IMR-90 (cell line): ENCODE measurements around the gene FTCDNL1. TPM values are rescaled to one million over a fixed set of nuclear protein-coding genes. Genes with fewer than 3 reads are reported as not detected.

Source experiments
- ATAC-seq: fragments of 200-7000 bp; cut with Tn5 transposase; 2 replicates; pipeline ENCODE4 v1.9.1; 2020; ENCODE audit warnings: low read depth, mild to moderate bottlenecking, moderate library complexity
- BruUV-seq: library from RNA; stranded (reverse); fragments of 400-500 nt; replicated peaks from 2 replicates; lab custom pipeline; 2021; lab: Mats Ljungman, UMichigan
- CTCF ChIA-PET: fragments of 300-600 bp; formaldehyde crosslinking; extraction: SDS; loops from one replicate; lab custom pipeline; 2021; ENCODE audit warnings: antibody characterized with exemption; lab: Yijun Ruan, JAX
- POLR2A ChIA-PET: fragments of 300-600 bp; sonication (Branson Sonifier 250); formaldehyde crosslinking; loops from one replicate; lab custom pipeline; 2022; ENCODE audit warnings: antibody characterized with exemption; ENCODE audit not compliant: unreplicated experiment; lab: Charles Lee
- DNase-seq: peaks from one replicate; pipeline ENCODE4 v3.0.0; 2013
- H2AFZ ChIP-seq: replicated peaks from 2 replicates; pipeline ENCODE3; 2013; ENCODE audit warnings: low read length, mild to moderate bottlenecking; ENCODE audit not compliant: poor library complexity
- H2AK5ac ChIP-seq: 2 replicates; pipeline ENCODE4 v1.6.1; 2013; ENCODE audit warnings: low read depth, low read length, inconsistent platforms
- H2AK9ac ChIP-seq: replicated peaks from 2 replicates; pipeline ENCODE3; 2013; ENCODE audit warnings: mild to moderate bottlenecking, low read depth, low read length, moderate library complexity; ENCODE audit not compliant: poor library complexity
- H2BK120ac ChIP-seq: 2 replicates; pipeline ENCODE4 v1.6.1; 2013; ENCODE audit warnings: low read depth, low read length, inconsistent platforms
- H2BK15ac ChIP-seq: 3 replicates; pipeline ENCODE4 v1.6.1; 2013; ENCODE audit warnings: low read depth, low read length, inconsistent platforms
- H2BK20ac ChIP-seq: 2 replicates; pipeline ENCODE4 v1.6.1; 2013; ENCODE audit warnings: low read depth, mild to moderate bottlenecking, inconsistent platforms, low read length, moderate library complexity
- H2BK5ac ChIP-seq: 2 replicates; pipeline ENCODE4 v1.6.1; 2013; ENCODE audit warnings: mild to moderate bottlenecking, low read depth, low read length, inconsistent platforms; ENCODE audit not compliant: poor library complexity, severe bottlenecking
- H3K14ac ChIP-seq: replicated peaks from 2 replicates; pipeline ENCODE4 v1.6.1; 2013; ENCODE audit warnings: low read depth, low read length, inconsistent platforms
- H3K18ac ChIP-seq: 2 replicates; pipeline ENCODE4 v1.6.1; 2013; ENCODE audit warnings: low read depth, low read length, control low read depth
- H3K23ac ChIP-seq: 2 replicates; pipeline ENCODE4 v1.6.1; 2013; ENCODE audit warnings: low read depth, low read length, inconsistent platforms
- H3K27ac ChIP-seq: 2 replicates; pipeline ENCODE4 v1.5.1; 2013; ENCODE audit warnings: mild to moderate bottlenecking, control low read depth, low read length; ENCODE audit not compliant: insufficient read depth
- H3K27me3 ChIP-seq: 2 replicates; pipeline ENCODE4 v1.6.1; 2013; ENCODE audit warnings: low read length; ENCODE audit not compliant: control insufficient read depth, insufficient read depth
- H3K36me3 ChIP-seq: 2 replicates; pipeline ENCODE4 v1.6.1; 2013; ENCODE audit warnings: low read length, mixed read lengths; ENCODE audit not compliant: control insufficient read depth, insufficient read depth
- H3K4ac ChIP-seq: 2 replicates; pipeline ENCODE4 v1.6.1; 2013; ENCODE audit warnings: low read depth, low read length, inconsistent platforms
- H3K4me1 ChIP-seq: 2 replicates; pipeline ENCODE4 v1.6.1; 2013; ENCODE audit warnings: low read length, mixed read lengths; ENCODE audit not compliant: control insufficient read depth, insufficient read depth
- H3K4me2 ChIP-seq: 2 replicates; pipeline ENCODE4 v1.6.1; 2013; ENCODE audit warnings: low read depth, mild to moderate bottlenecking, control low read depth, low read length, moderate library complexity
- H3K4me3 ChIP-seq: 2 replicates; pipeline ENCODE4 v1.5.1; 2013; ENCODE audit warnings: low read depth, mild to moderate bottlenecking, control low read depth, low read length, moderate library complexity; ENCODE audit not compliant: insufficient read depth
- H3K56ac ChIP-seq: 2 replicates; pipeline ENCODE4 v1.6.1; 2013; ENCODE audit warnings: low read length, inconsistent platforms; ENCODE audit not compliant: insufficient read depth; ENCODE audit errors: extremely low read depth
- H3K79me1 ChIP-seq, 2 experiments: 2 replicates each; pipeline ENCODE4 v1.6.1; 2013; ENCODE audit warnings: low read length in 2 of 2, inconsistent platforms in 1 of 2, low read depth in 1 of 2
- H3K9ac ChIP-seq: 2 replicates; pipeline ENCODE4 v1.6.1; 2013; ENCODE audit warnings: low read depth, low read length, control low read depth
- H3K9me1 ChIP-seq: 2 replicates; pipeline ENCODE4 v1.6.1; 2013; ENCODE audit warnings: low read length, inconsistent platforms; ENCODE audit not compliant: insufficient read depth
- H3K9me3 ChIP-seq: 2 replicates; pipeline ENCODE4 v1.6.1; 2013; ENCODE audit warnings: low read length; ENCODE audit not compliant: control insufficient read depth, insufficient read depth
- H4K20me1 ChIP-seq: 2 replicates; pipeline ENCODE4 v1.6.1; 2013; ENCODE audit warnings: low read length, inconsistent platforms; ENCODE audit not compliant: insufficient read depth
- H4K5ac ChIP-seq: 2 replicates; pipeline ENCODE4 v1.6.1; 2013; ENCODE audit warnings: mild to moderate bottlenecking, low read depth, low read length, control low read depth
- H4K8ac ChIP-seq, 2 experiments: 2 replicates each; pipeline ENCODE4 v1.6.1; 2013; ENCODE audit warnings: low read depth in 2 of 2, low read length in 2 of 2, control low read depth in 1 of 2, inconsistent platforms in 1 of 2
- H4K91ac ChIP-seq: 2 replicates; pipeline ENCODE4 v1.6.1; 2013; ENCODE audit warnings: low read depth, low read length, inconsistent platforms; ENCODE audit not compliant: insufficient read depth
- BHLHE40 ChIP-seq: fragments of 150-350 bp; IDR thresholded peaks from 2 replicates; pipeline ENCODE4 v1.6.1; 2016; ENCODE audit warnings: mild to moderate bottlenecking, low read depth, low read length
- CEBPB ChIP-seq: IDR thresholded peaks from 2 replicates; pipeline ENCODE4 v1.6.1; 2012; ENCODE audit warnings: low read depth, low read length, improper control_type of control experiment
- CHD1 ChIP-seq: IDR thresholded peaks from 2 replicates; pipeline ENCODE4 v1.6.1; 2012; ENCODE audit warnings: low read depth, low read length, improper control_type of control experiment
- CTCF ChIP-seq: conservative IDR thresholded peaks from 2 replicates; pipeline ENCODE4 v1.5.1; 2012; ENCODE audit warnings: mild to moderate bottlenecking, low read depth, low read length, improper control_type of control experiment
- ELK1 ChIP-seq: fragments of 150-350 bp; IDR thresholded peaks from 2 replicates; pipeline ENCODE4 v1.6.1; 2016; ENCODE audit warnings: low read depth, mild to moderate bottlenecking, low read length, moderate library complexity, borderline replicate concordance
- FOS ChIP-seq: fragments of 150-350 bp; IDR thresholded peaks from 2 replicates; pipeline ENCODE4 v1.6.1; 2016; ENCODE audit warnings: low read depth, low read length
- MAFK ChIP-seq: IDR thresholded peaks from 2 replicates; pipeline ENCODE4 v1.6.1; 2012; ENCODE audit warnings: low read depth, low read length, improper control_type of control experiment
- MAZ ChIP-seq: IDR thresholded peaks from 2 replicates; pipeline ENCODE4 v1.6.1; 2012; ENCODE audit warnings: low read depth, mild to moderate bottlenecking, low read length, improper control_type of control experiment, moderate library complexity, borderline replicate concordance
- MXI1 ChIP-seq: IDR thresholded peaks from 2 replicates; pipeline ENCODE4 v1.6.1; 2012; ENCODE audit warnings: low read depth, mild to moderate bottlenecking, low read length, moderate library complexity, borderline replicate concordance
- NFE2L2 ChIP-seq: fragments of 150-350 bp; IDR thresholded peaks from 2 replicates; pipeline ENCODE4 v1.6.1; 2016; ENCODE audit warnings: low read depth, mild to moderate bottlenecking, low read length
- POLR2A ChIP-seq: IDR thresholded peaks from 2 replicates; pipeline ENCODE4 v1.6.1; 2012; ENCODE audit warnings: mild to moderate bottlenecking, low read depth, low read length
- RAD21 ChIP-seq: IDR thresholded peaks from 2 replicates; pipeline ENCODE4 v1.6.1; 2012; ENCODE audit warnings: low read length, improper control_type of control experiment
- RCOR1 ChIP-seq: IDR thresholded peaks from 2 replicates; pipeline ENCODE4 v1.6.1; 2012; ENCODE audit warnings: mild to moderate bottlenecking, low read length, improper control_type of control experiment; ENCODE audit not compliant: insufficient replicate concordance
- RFX5 ChIP-seq: IDR thresholded peaks from 2 replicates; pipeline ENCODE4 v1.8.0; 2012; ENCODE audit warnings: low read depth, mild to moderate bottlenecking, low read length, moderate library complexity
- SMC3 ChIP-seq: fragments of 150-350 bp; IDR thresholded peaks from 2 replicates; pipeline ENCODE4 v1.6.1; 2016; ENCODE audit warnings: low read depth, mild to moderate bottlenecking, antibody characterized with exemption, low read length, moderate library complexity
- WGBS, 2 experiments: methylation state at CpG; one replicate each; pipeline versions ENCODE4 v1.1.5 to v1.1.7; 2013; ENCODE audit warnings: missing lambda C conversion rate in 2 of 2; ENCODE audit not compliant: insufficient read length in 1 of 2; ENCODE audit errors: extremely low coverage in 2 of 2; 5-methylcytosine and 5-hydroxymethylcytosine counted together
- dilution Hi-C: fragments of 300-500 bp; cut with HindIII; formaldehyde crosslinking; loops from one replicate; pipeline ENCODE4 v1.14.3; 2018; ENCODE audit warnings: low sequenced_read_pairs; ENCODE audit not compliant: unreplicated experiment
- in situ Hi-C: fragments of 300-500 bp; cut with MboI; formaldehyde crosslinking; loops from 3 replicates; pipeline ENCODE4 v1.14.3; 2019; ENCODE audit warnings: low sequenced_read_pairs, inconsistent platforms, mixed read lengths
- intact Hi-C: fragments of 100-400 bp; cut with micrococcal nuclease; formaldehyde crosslinking; loops from 2 replicates; pipeline ENCODE4 v1.10.0; 2022
- polyA plus RNA-seq, 3 experiments: library from polyadenylated mRNA; depleted of rRNA; stranded (reverse); fragments of >200 nt; gene quantifications; 2 replicates each; pipeline ENCODE4 v1.2.3, GENCODE V29; 2012; ENCODE audit warnings: low replicate concordance in 1 of 3
- total RNA-seq: library from RNA; depleted of rRNA; stranded (reverse); fragments of >200 nt; gene quantifications from 2 replicates; pipeline ENCODE4 v1.2.3, GENCODE V29; 2012
- TF ChIP-seq, protein P1 (sequence below): fragments of 150-350 bp; IDR thresholded peaks from 2 replicates; pipeline ENCODE4 v1.6.1; 2017; ENCODE audit warnings: mild to moderate bottlenecking, antibody characterized with exemption, low read length, low read depth

The FTCDNL1 gene
- total and polyA plus RNA-seq, 2 of the 4 experiments (the other 2 are of a cell fraction): 0.18 to 0.21 TPM

DNA sequence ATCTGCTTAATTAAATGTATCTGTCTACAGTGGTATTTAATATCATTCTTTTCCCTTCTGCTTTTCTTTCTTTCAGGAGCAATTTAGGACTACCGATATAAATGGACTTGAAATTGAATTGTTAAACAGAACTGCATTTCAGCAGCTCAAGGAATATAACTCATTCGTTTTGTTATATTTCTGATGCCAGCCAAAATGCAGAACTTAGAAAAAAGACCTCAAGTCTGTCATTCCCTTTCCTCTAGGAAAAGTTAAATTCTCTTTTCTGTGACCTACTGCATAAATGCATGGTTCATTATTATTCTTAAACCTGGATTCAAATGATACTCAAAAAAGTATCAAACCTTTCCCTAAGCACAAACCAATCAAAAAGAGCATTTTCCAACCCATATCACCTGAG is 21.4 kb downstream of the FTCDNL1 start:
- Histone ChIP-seq H3K14ac (no peak overlapping the region), H2BK120ac (no peak overlapping the region), H3K4me2 (no peak overlapping the region), H3K4me1 (no peaks in the 10 kb centered on the region), H3K27ac (no peak overlapping the region), H3K4ac (no peak overlapping the region), H2AK9ac (no peak overlapping the region), H3K4me3 (no peak overlapping the region), H3K23ac (no peak overlapping the region), H4K5ac (no peak overlapping the region), H2AFZ (no peak overlapping the region), H3K18ac (no peak overlapping the region), H3K9ac (no peak overlapping the region), H3K79me1 (no peaks in the 10 kb centered on the region), H3K56ac (no peak overlapping the region), H2BK20ac (no peak overlapping the region), H3K9me1 (0 out of 2 replicates have a peak, but pooled peaks cover 3% of the 10 kb centered on the region), H2BK15ac (no peak overlapping the region), H3K27me3 (peaks cover 6% of the 10 kb centered on the region), H3K9me3 (no peaks in the 10 kb centered on the region), H2BK5ac (no peak overlapping the region), H4K91ac (no peak overlapping the region), H3K36me3 (no peaks in the 10 kb centered on the region), H4K8ac (no peak overlapping the region), H2AK5ac (no peak overlapping the region), H4K20me1 (no peaks in the 10 kb centered on the region)
- dilution Hi-C loops: no loop called here
- TF ChIP-seq POLR2A (no peak), RCOR1 (no peak), MAFK (no peak), RAD21 (no peak), CHD1 (no peak), CTCF (no peak), MAZ (no peak), CEBPB (no peak), MXI1 (no peak), ELK1 (no peak), FOS (no peak), RFX5 (no peak), SMC3 (no peak), NFE2L2 (no peak), BHLHE40 (no peak)
- TF ChIP-seq, protein P1, sequence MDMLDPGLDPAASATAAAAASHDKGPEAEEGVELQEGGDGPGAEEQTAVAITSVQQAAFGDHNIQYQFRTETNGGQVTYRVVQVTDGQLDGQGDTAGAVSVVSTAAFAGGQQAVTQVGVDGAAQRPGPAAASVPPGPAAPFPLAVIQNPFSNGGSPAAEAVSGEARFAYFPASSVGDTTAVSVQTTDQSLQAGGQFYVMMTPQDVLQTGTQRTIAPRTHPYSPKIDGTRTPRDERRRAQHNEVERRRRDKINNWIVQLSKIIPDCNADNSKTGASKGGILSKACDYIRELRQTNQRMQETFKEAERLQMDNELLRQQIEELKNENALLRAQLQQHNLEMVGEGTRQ: no peak
- ATAC-seq (no peak), DNase-seq (no peak)
- no TSS peak for BruUV-seq
- WGBS, 2 experiments: no CpG with 5 or more reads among the region's 2 CpGs
- ChIA-PET POLR2A (no interaction called here), CTCF (no interaction called here)
- in situ Hi-C loops: no loop called here
- intact Hi-C loops: loop anchor here (2.0 kb wide), 1 partner anchor 19 kb away; no protein-coding TSS in a partner anchor
